Dendritic cell treated with granulocyte-macrophage colony-stimulating factor and Interleukin-4, amounts not matched to agents 40 ng/mL and 50 ng/mL, for 4 days (primary cell): ENCODE data around the gene ADAM12.

Experiments used
- H3K27ac Mint-ChIP-seq: one replicate; pipeline ENCODE4 v1.8.0; 2022; ENCODE audit warnings: mild to moderate bottlenecking, mixed read lengths
- H3K27me3 Mint-ChIP-seq: one replicate; pipeline ENCODE4 v1.8.0; 2022; ENCODE audit warnings: mild to moderate bottlenecking, mixed read lengths
- H3K36me3 Mint-ChIP-seq: one replicate; pipeline ENCODE4 v1.8.0; 2022; ENCODE audit warnings: low read depth, mixed read lengths
- H3K4me1 Mint-ChIP-seq: one replicate; pipeline ENCODE4 v1.8.0; 2022; ENCODE audit warnings: low read depth, mixed read lengths
- H3K4me3 Mint-ChIP-seq: one replicate; pipeline ENCODE4 v1.8.0; 2022; ENCODE audit warnings: mild to moderate bottlenecking, moderate library complexity, mixed read lengths
- H3K9me3 Mint-ChIP-seq: one replicate; pipeline ENCODE4 v1.8.0; 2022; ENCODE audit warnings: mixed read lengths
- intact Hi-C: fragments of 100-400 bp; cut with micrococcal nuclease; formaldehyde crosslinking; loops from one replicate; pipeline ENCODE4 v1.15.0; 2022

Gene ADAM12, protein sequence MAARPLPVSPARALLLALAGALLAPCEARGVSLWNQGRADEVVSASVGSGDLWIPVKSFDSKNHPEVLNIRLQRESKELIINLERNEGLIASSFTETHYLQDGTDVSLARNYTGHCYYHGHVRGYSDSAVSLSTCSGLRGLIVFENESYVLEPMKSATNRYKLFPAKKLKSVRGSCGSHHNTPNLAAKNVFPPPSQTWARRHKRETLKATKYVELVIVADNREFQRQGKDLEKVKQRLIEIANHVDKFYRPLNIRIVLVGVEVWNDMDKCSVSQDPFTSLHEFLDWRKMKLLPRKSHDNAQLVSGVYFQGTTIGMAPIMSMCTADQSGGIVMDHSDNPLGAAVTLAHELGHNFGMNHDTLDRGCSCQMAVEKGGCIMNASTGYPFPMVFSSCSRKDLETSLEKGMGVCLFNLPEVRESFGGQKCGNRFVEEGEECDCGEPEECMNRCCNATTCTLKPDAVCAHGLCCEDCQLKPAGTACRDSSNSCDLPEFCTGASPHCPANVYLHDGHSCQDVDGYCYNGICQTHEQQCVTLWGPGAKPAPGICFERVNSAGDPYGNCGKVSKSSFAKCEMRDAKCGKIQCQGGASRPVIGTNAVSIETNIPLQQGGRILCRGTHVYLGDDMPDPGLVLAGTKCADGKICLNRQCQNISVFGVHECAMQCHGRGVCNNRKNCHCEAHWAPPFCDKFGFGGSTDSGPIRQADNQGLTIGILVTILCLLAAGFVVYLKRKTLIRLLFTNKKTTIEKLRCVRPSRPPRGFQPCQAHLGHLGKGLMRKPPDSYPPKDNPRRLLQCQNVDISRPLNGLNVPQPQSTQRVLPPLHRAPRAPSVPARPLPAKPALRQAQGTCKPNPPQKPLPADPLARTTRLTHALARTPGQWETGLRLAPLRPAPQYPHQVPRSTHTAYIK

DNA sequence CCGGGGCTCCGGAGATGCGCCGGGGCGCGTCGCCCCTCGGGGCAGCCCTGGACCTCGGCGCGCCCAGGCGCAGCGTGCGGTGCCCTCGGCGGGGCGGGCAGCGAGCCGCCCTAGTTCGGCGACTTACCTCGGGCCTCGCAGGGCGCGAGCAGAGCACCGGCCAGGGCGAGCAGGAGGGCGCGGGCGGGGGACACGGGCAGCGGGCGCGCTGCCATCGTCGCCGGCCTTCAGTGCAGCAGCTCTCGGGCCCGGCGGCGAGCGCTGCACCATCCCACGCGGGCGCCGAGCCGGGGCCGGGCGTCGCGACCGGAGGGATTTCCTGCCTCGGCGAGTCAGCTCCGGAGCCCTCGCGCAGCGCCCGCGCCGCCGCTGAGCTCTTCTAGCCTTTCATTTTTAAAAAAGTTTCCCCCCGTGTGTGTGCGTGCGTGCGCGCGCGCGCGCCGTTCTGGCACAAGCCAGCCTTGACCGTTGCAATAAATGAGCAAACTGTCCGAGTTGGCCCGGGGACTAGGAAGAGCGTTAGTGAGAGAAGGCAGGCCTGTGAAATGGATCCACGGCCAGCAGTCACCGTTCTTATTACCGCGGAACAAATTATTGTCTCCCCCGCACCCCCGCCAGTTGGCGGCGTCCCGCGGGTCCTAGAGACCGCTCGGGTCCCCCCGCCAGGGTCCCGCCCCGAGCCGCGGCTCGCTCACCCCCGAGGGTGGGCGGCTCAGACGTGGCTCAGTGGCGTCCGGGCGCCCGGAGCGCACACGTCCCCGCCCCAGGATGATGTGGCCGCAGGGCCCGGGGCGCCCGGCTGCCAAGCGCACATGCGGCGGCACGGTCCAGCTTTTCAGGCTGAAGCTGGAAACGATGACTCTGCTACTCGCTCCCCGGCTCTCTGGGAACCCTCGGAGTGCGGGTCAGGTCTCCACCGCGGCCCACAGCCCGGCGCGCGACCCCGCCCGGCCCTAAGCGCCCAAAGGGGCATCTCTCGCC, at the start of gene ADAM12:
Gene ADAM12, minus strand, starts transcription at position 547 of the 981 bp plus-strand sequence. Its CDS starts 332 bp downstream, at position 215.
- H3K27me3 Mint-ChIP-seq: peaks cover 53% of the 10 kb centered on the region
- H3K9me3 Mint-ChIP-seq: no peaks in the 10 kb centered on the region
- H3K4me3 Mint-ChIP-seq: peak within 1 kb of the TSS; percentile 68
- peak within 1 kb of the TSS; percentile 56 for H3K27ac Mint-ChIP-seq
- H3K36me3 Mint-ChIP-seq: no peaks in the 10 kb centered on the region
- peaks cover 8% of the 10 kb centered on the region for H3K4me1 Mint-ChIP-seq
- intact Hi-C loops: loop anchor here (1.0 kb wide), 1 partner anchor 406 kb away; no protein-coding TSS in a partner anchor

DNA sequence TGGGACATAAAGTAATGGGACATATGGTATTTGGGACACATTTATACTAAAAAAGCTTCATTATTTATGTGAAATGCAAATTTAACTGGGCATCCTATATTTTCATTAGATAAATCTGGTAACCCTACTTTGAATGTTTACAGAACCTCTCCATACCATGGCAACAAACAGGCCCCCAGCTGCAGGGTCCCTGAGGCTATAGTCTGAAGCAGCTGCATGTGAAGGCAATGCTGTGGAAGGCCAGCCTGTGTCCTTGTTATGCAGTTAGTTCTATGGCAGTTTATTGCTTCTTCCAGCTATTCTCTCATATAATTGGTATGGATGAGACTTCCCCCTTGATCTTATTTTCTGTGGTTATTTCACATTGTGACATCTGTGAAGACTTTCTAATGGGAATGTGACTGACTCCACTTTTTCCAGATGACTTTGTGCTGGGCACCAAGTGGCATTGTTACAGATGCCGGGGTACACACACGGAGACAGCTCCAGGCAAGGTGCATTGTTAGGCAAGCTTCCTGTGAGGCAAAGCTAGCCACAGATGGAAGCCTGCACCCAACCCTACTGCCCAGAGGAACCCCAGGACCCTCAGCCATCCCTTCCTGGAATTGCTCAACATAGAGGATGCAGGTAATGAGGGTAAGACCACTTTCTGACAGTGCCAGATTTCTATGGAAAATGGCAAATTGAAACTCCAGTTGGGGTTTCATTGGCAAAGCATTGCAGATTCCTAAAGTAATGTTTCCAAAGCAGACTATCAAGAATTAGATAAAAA, 49.5 kb upstream of the ADAM12 start:
- intact Hi-C loops: no loop called here
- Mint-ChIP-seq H3K4me1 (no peaks in the 10 kb centered on the region), H3K9me3 (peaks cover under 1% of the 10 kb centered on the region), H3K36me3 (no peaks in the 10 kb centered on the region), H3K27me3 (no peaks in the 10 kb centered on the region), H3K27ac (no peak overlapping the region), H3K4me3 (no peak overlapping the region)

DNA sequence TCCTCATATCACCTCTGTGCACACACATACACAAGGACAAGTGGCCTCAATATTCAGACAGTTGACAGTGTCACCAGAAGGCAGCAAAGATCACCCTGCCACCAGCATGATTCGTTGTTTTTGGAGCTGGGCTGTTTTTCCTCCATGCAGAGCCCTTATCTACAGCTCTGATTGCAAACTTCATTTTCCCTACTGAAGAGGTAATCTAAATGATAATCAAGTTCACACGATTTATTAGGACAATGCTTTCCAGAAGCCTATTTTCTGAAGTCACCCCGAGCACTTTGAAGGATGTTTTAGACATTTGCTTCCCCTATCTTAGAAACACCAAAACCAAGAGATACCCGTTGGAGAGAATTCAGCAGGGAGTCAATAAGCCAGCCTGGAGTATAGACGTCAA, 46.0 kb upstream of the ADAM12 start:
- H3K27me3 Mint-ChIP-seq: no peaks in the 10 kb centered on the region
- intact Hi-C loops: no loop called here
- no peaks in the 10 kb centered on the region for H3K36me3 Mint-ChIP-seq
- H3K27ac Mint-ChIP-seq: no peak overlapping the region
- no peaks in the 10 kb centered on the region for H3K4me1 Mint-ChIP-seq
- peaks cover 10% of the 10 kb centered on the region for H3K9me3 Mint-ChIP-seq
- H3K4me3 Mint-ChIP-seq: no peak overlapping the region

DNA sequence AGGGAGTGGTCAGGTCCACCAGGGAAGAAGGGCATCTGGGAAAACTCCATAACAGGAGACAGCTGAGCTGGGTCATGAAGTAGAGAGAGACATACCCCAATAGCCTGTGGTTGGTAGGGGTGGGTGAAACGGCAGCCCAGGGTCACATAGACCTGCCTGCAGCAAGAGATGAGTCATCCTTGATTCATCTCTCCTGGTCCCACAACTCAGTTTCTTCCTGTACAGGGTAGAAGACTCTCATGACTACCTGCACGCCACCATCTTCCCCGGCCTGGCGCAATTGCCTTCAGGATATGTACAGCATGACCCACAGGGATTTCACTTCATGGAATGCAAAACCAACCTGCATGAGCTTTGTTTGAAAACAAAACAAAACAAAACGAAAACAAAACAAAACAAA, 45.1 kb upstream of the ADAM12 start:
- Mint-ChIP-seq H3K27ac (no peak overlapping the region), H3K4me1 (no peaks in the 10 kb centered on the region), H3K36me3 (no peaks in the 10 kb centered on the region), H3K4me3 (no peak overlapping the region), H3K27me3 (no peaks in the 10 kb centered on the region), H3K9me3 (peaks cover 10% of the 10 kb centered on the region)
- intact Hi-C loops: no loop called here

DNA sequence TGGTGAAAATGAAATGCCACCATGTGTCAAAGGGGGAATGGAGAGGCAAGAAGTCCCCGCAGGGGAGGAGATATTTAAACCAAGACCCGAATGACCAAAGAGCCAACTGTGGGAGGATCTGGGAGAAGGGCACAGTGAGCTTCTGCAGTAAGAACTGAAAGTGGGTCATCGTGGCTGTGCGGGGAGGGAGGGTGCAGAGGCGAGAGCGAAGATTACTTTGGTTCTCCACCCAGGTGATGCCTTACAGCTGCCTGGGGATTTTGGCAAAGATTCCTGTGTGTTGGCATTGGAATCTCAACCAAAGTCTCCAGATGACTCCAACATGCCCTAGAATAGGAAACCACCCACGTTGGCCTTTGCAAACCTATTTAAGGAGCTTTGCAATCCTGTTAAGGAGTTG, 44.2 kb upstream of the ADAM12 start:
- intact Hi-C loops: no loop called here
- no peaks in the 10 kb centered on the region for H3K36me3 Mint-ChIP-seq
- H3K4me3 Mint-ChIP-seq: no peak overlapping the region
- H3K4me1 Mint-ChIP-seq: no peaks in the 10 kb centered on the region
- H3K27me3 Mint-ChIP-seq: no peaks in the 10 kb centered on the region
- H3K9me3 Mint-ChIP-seq: peaks cover 10% of the 10 kb centered on the region
- H3K27ac Mint-ChIP-seq: no peak overlapping the region

DNA sequence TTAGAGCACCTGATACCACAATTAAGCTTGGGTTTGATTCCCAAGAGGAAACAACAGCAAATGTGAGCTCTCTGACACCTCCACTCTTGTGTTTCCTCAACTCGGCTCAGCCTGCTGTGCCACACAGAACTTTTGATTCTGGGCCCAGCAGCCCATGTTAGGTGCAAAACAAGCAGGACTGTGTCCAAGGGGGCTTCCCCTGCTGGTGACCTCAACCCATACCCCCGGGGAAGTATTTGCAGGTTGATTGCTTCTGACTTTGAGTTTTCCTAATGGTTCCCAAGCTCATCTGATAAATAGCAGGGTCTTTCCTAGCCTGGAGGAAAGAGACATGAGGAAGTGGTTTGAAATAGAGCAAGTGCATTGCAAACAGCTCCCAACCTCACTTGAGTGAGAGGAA, 43.5 kb upstream of the ADAM12 start:
- Mint-ChIP-seq H3K4me3 (no peak overlapping the region), H3K36me3 (no peaks in the 10 kb centered on the region), H3K4me1 (no peaks in the 10 kb centered on the region), H3K27ac (no peak overlapping the region), H3K9me3 (peaks cover 10% of the 10 kb centered on the region), H3K27me3 (no peaks in the 10 kb centered on the region)
- intact Hi-C loops: no loop called here

DNA sequence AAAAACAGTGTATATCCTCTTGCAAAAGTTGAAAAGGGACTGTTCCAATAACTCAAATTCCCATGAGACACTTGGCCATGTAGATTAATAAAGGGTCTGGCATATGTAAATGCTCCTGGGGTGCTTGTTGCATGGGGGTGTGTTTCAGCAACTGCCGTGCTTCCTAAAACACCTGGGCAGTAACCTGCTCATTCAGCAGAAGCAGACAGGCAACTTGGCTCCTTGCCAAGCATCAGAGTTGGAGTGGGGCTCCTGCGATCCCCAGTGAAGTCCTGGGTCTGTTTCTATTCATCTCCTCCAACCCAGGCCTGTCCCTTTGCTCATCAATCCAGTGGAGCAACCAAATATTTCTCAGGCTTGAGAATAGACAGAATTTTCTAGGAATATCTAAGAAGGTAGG, 42.2 kb upstream of the ADAM12 start:
- Mint-ChIP-seq H3K4me3 (no peak overlapping the region), H3K27me3 (no peaks in the 10 kb centered on the region), H3K9me3 (peaks cover 10% of the 10 kb centered on the region), H3K4me1 (no peaks in the 10 kb centered on the region), H3K27ac (no peak overlapping the region), H3K36me3 (no peaks in the 10 kb centered on the region)
- intact Hi-C loops: no loop called here

DNA sequence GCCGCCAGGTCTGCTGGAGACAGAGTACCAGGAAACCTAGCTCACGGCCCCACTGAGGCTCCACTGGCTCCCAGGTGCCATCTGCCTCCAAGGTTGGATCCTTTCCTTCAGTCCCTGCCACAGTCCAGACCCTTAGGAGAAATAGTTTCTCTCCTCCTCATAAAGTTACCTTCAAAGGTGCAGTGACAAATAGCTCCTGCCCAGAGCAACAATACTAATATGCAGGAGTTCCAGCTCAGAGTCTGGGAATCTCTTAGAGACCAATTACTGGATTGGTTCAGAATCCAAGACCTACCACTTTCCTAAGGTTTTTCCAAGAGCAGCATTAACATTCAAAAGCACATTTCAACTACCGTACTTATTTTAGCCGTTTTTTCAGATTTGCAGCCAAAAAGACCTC, 41.0 kb upstream of the ADAM12 start:
- Mint-ChIP-seq H3K27me3 (no peaks in the 10 kb centered on the region), H3K27ac (no peak overlapping the region), H3K36me3 (no peaks in the 10 kb centered on the region), H3K4me1 (no peaks in the 10 kb centered on the region), H3K4me3 (no peak overlapping the region), H3K9me3 (peaks cover 14% of the 10 kb centered on the region)
- intact Hi-C loops: no loop called here

DNA sequence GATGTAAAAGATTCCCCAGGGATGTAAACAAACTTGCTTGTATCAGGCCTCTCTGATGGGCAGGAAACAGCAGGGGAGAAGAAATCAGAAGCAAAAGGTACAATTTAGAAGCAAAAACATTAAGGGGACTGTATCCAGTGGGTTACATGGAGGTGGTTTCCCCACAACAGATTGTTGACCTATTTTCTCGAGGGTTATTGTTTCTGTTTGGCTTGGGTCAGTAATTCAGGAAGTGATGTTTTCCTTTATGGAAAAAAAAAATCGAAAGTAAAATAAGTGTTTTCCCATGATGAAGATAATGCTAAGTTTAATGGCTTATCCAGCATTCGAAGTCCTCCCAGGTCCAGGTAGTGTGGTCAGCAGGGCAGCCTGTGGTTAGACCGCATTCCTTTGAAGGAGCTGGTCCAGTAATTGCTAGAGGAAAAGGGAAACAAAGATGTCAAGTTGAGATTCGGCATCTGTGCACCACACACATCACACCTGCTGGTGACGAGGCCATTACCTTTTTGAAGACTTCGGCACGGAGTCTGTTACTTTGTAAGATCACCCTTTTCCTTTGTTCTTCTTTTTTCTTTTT, 37.3 kb upstream of the ADAM12 start:
- intact Hi-C loops: no loop called here
- Mint-ChIP-seq H3K36me3 (no peaks in the 10 kb centered on the region), H3K27ac (no peak overlapping the region), H3K9me3 (peaks cover 14% of the 10 kb centered on the region), H3K27me3 (peaks cover 4% of the 10 kb centered on the region), H3K4me3 (no peak overlapping the region), H3K4me1 (no peaks in the 10 kb centered on the region)

DNA sequence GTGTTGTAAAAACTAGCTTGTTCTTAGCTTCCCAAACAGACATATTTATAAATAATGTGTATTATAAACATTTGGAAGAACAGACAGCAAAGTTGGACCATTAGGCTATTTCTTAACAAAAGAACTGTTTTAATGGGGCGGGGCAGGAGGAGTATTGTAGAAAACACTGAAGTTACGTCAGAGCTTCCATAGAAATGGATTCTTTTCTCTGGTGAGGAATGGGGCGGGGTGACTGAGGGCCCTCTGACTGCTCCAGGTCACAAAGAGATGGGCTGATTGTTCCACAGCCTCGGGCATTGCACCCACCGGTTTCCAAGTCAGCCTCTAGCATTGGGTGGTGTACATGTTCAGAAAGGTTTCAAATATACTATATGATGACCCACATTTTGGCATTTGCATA, 36.8 kb upstream of the ADAM12 start:
- H3K4me3 Mint-ChIP-seq: no peak overlapping the region
- intact Hi-C loops: no loop called here
- H3K27me3 Mint-ChIP-seq: peaks cover 4% of the 10 kb centered on the region
- H3K27ac Mint-ChIP-seq: no peak overlapping the region
- H3K4me1 Mint-ChIP-seq: no peaks in the 10 kb centered on the region
- peaks cover 14% of the 10 kb centered on the region for H3K9me3 Mint-ChIP-seq
- H3K36me3 Mint-ChIP-seq: no peaks in the 10 kb centered on the region

DNA sequence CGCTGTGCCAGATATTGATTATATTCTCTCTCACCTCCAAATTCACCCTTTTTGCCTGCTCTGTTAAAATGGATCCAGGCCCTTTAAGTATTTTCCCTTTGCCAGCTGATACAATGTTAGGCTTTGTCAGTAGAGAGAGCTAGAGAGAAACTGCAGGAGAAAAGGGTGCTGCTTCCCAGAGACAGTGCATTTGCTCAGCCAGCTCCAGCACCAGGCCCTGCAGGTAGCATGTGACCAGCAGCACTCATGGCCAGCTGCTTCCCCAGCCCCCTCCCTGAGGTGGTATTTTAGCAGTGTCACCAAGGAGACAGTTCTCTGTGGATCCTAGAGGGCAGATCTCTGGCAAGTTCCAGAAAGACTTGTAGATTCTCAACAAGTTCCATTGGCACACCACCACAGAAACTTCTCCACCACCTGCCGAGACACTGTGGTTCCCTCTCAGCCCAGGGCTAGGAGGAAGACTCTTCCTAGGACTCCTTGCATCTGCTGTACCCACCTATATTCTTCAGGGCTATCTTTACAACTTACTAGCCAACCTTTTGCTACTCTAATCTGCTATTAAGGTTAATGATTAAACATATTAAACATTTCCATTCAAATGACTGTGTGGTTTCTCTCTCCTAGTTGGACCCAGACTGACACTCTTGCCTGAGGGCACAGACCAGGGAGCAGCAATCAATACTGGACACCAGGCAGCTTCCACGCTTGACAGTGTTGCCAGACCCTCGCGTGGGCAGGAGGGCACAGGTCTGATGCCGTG, 35.6 kb upstream of the ADAM12 start:
- no peaks in the 10 kb centered on the region for H3K36me3 Mint-ChIP-seq
- peaks cover 4% of the 10 kb centered on the region for H3K27me3 Mint-ChIP-seq
- H3K4me3 Mint-ChIP-seq: no peak overlapping the region
- no peaks in the 10 kb centered on the region for H3K4me1 Mint-ChIP-seq
- H3K9me3 Mint-ChIP-seq: peaks cover 14% of the 10 kb centered on the region
- intact Hi-C loops: no loop called here
- H3K27ac Mint-ChIP-seq: no peak overlapping the region

DNA sequence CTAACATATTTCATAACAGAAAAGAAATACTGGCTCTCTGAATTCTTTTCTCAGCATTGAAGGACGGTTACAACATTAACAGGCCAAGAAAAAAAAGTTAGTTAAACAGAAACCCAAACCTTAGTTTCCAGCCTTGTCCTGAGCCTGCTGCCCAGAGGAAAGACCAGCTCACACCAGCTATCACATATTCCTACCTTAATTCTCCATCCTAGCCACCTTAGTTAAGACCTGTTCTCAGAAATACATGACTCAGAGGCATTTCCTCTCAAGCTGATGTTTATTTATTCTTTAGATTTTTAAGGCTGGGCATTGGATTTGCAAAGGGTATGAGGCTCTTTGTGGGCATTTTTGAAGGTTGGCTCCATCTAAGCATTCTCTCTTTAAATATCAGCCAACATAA, 34.3 kb upstream of the ADAM12 start:
- Mint-ChIP-seq H3K4me3 (no peak overlapping the region), H3K27ac (no peak overlapping the region), H3K36me3 (no peaks in the 10 kb centered on the region), H3K9me3 (peaks cover 14% of the 10 kb centered on the region), H3K4me1 (no peaks in the 10 kb centered on the region), H3K27me3 (peaks cover 4% of the 10 kb centered on the region)
- intact Hi-C loops: no loop called here
